ENCODE results near the gene STRA6.

Gene STRA6

GRCh38 chr15:74231475-74231874, 28.9 kb upstream of the STRA6 start:
- Histone ChIP-seq H3K27me3 (ENCODE audit: insufficient read depth, low read length, poor library complexity, severe bottlenecking) (no peaks in the 10 kb centered on the region), H3K9me3 (ENCODE audit: insufficient read depth, low read depth, low read length) (no peaks in the 10 kb centered on the region), H3F3A (ENCODE audit: low read depth) (no peaks in the 10 kb centered on the region), H3K4me3 (ENCODE audit: low read length, poor library complexity, severe bottlenecking) (no peak overlapping the region), H4K20me1 (ENCODE audit: insufficient read depth, low read length, poor library complexity, severe bottlenecking) (no peaks in the 10 kb centered on the region), H3K36me3 (ENCODE audit: insufficient read depth, low read length) (no peaks in the 10 kb centered on the region), H3K9ac (ENCODE audit: low read depth, low read length, poor library complexity, severe bottlenecking) (no peak overlapping the region), H3K4me1 (ENCODE audit: insufficient read depth, low read length, poor library complexity, severe bottlenecking) (peaks cover 6% of the 10 kb centered on the region), H2AFZ (ENCODE audit: low read length) (no peak overlapping the region), H3K9me2 (replicated peaks; ENCODE audit: low read depth, low read length) (no peaks in the 10 kb centered on the region), H3K79me2 (ENCODE audit: insufficient read depth, low read length) (no peaks in the 10 kb centered on the region), H3K4me2 (ENCODE audit: low read depth, low read length, poor library complexity, severe bottlenecking) (no peak overlapping the region)
- TF ChIP-seq CTCF (conservative IDR thresholded peaks at IDR 0.05; ENCODE audit: low read length) = no peak
- no peak for TF ChIP-seq EZH2phosphoT487 (IDR thresholded peaks at IDR 0.05; ENCODE audit: borderline replicate concordance)

- Histone ChIP-seq H3F3A (ENCODE audit: low read depth) (no peaks in the 10 kb centered on the region), H3K4me3 (ENCODE audit: low read length, poor library complexity, severe bottlenecking) (no peak overlapping the region), H3K36me3 (ENCODE audit: insufficient read depth, low read length) (no peaks in the 10 kb centered on the region), H3K27me3 (ENCODE audit: insufficient read depth, low read length, poor library complexity, severe bottlenecking) (no peaks in the 10 kb centered on the region), H2AFZ (ENCODE audit: low read length) (no peak overlapping the region), H4K20me1 (ENCODE audit: insufficient read depth, low read length, poor library complexity, severe bottlenecking) (no peaks in the 10 kb centered on the region), H3K9me2 (replicated peaks; ENCODE audit: low read depth, low read length) (no peaks in the 10 kb centered on the region), H3K4me2 (ENCODE audit: low read depth, low read length, poor library complexity, severe bottlenecking) (no peak overlapping the region), H3K9ac (ENCODE audit: low read depth, low read length, poor library complexity, severe bottlenecking) (no peak overlapping the region), H3K79me2 (ENCODE audit: insufficient read depth, low read length) (no peaks in the 10 kb centered on the region), H3K9me3 (ENCODE audit: insufficient read depth, low read depth, low read length) (no peaks in the 10 kb centered on the region), H3K4me1 (ENCODE audit: insufficient read depth, low read length, poor library complexity, severe bottlenecking) (peaks cover 9% of the 10 kb centered on the region)
- TF ChIP-seq EZH2phosphoT487 (IDR thresholded peaks at IDR 0.05; ENCODE audit: borderline replicate concordance) (no peak), CTCF (conservative IDR thresholded peaks at IDR 0.05; ENCODE audit: low read length) (no peak)
Measured at GRCh38 chr15:74229686-74230085, 27.1 kb upstream of the STRA6 start.

GRCh38 chr15:74228723-74229081, 26.1 kb upstream of the STRA6 start:
- Histone ChIP-seq H3K9me3 (ENCODE audit: insufficient read depth, low read depth, low read length) (no peaks in the 10 kb centered on the region), H3F3A (ENCODE audit: low read depth) (no peaks in the 10 kb centered on the region), H4K20me1 (ENCODE audit: insufficient read depth, low read length, poor library complexity, severe bottlenecking) (no peaks in the 10 kb centered on the region), H3K9ac (ENCODE audit: low read depth, low read length, poor library complexity, severe bottlenecking) (no peak overlapping the region), H3K27me3 (ENCODE audit: insufficient read depth, low read length, poor library complexity, severe bottlenecking) (no peaks in the 10 kb centered on the region), H2AFZ (ENCODE audit: low read length) (no peak overlapping the region), H3K4me1 (ENCODE audit: insufficient read depth, low read length, poor library complexity, severe bottlenecking) (peaks cover 9% of the 10 kb centered on the region), H3K9me2 (replicated peaks; ENCODE audit: low read depth, low read length) (no peaks in the 10 kb centered on the region), H3K79me2 (ENCODE audit: insufficient read depth, low read length) (no peaks in the 10 kb centered on the region), H3K4me3 (ENCODE audit: low read length, poor library complexity, severe bottlenecking) (no peak overlapping the region), H3K4me2 (ENCODE audit: low read depth, low read length, poor library complexity, severe bottlenecking) (no peak overlapping the region), H3K36me3 (ENCODE audit: insufficient read depth, low read length) (no peaks in the 10 kb centered on the region)
- no peak for TF ChIP-seq CTCF (conservative IDR thresholded peaks at IDR 0.05; ENCODE audit: low read length)
- no peak for TF ChIP-seq EZH2phosphoT487 (IDR thresholded peaks at IDR 0.05; ENCODE audit: borderline replicate concordance)
